ENCODE data around the gene KRTAP24-1. TPM values are rescaled to one million over a fixed set of nuclear protein-coding genes. Genes with fewer than 3 reads are reported as not detected.

The KRTAP24-1 gene
- polyA plus RNA-seq, 6 donors from 2014 or later, result not detected

- ATAC-seq (ENCODE audit: low read depth in 2 of 2) (no peak), DNase-seq (no peak)
- Mint-ChIP-seq H3K4me3 (peak overlapping the region in 1 of 8 donors; percentile 36), H3K36me3 (no peaks in the 10 kb centered on the region), H3K4me1 (no peaks in the 10 kb centered on the region), H3K9me3 (peaks cover 0 to 5% (median 3%) of the 10 kb centered on the region in 7 donors), H3K27ac (no peak overlapping the region), H3K27me3 (no peaks in the 10 kb centered on the region)
These were observed 26.6 kb downstream of the KRTAP24-1 start for GRCh38 chr21:30256100-30256499.

- H3K4me3 Mint-ChIP-seq, result no peak overlapping the region
- peaks cover 0 to 5% (median 3%) of the 10 kb centered on the region in 7 donors for H3K9me3 Mint-ChIP-seq
- H3K27ac Mint-ChIP-seq, result no peak overlapping the region
- no peak for DNase-seq
- H3K4me1 Mint-ChIP-seq, result no peaks in the 10 kb centered on the region
- H3K36me3 Mint-ChIP-seq, result no peaks in the 10 kb centered on the region
- H3K27me3 Mint-ChIP-seq, result no peaks in the 10 kb centered on the region
- no peak for ATAC-seq (ENCODE audit: low read depth in 2 of 2)
These were observed 27.1 kb downstream of the KRTAP24-1 start for GRCh38 chr21:30255679-30256078.

- Mint-ChIP-seq H3K36me3 (no peaks in the 10 kb centered on the region), H3K9me3 (peaks cover 0 to 7% (median 0%) of the 10 kb centered on the region in 7 donors), H3K4me3 (no peak overlapping the region), H3K4me1 (no peaks in the 10 kb centered on the region), H3K27me3 (no peaks in the 10 kb centered on the region), H3K27ac (no peak overlapping the region)
- ATAC-seq (ENCODE audit: low read depth in 2 of 2), result no peak
- no peak for DNase-seq
These were observed 31.0 kb downstream of the KRTAP24-1 start for GRCh38 chr21:30251781-30252180.

- ATAC-seq (ENCODE audit: low read depth in 2 of 2), result no peak
- Mint-ChIP-seq H3K27ac (no peak overlapping the region), H3K4me3 (no peak overlapping the region), H3K9me3 (peaks cover 0 to 7% (median 0%) of the 10 kb centered on the region in 7 donors), H3K4me1 (no peaks in the 10 kb centered on the region), H3K27me3 (no peaks in the 10 kb centered on the region), H3K36me3 (no peaks in the 10 kb centered on the region)
- no peak for DNase-seq
These were observed 32.8 kb downstream of the KRTAP24-1 start for GRCh38 chr21:30249936-30250335.

GRCh38 chr21:30248844-30249243 lies 33.9 kb downstream of the KRTAP24-1 start:
- Mint-ChIP-seq H3K27me3 (no peaks in the 10 kb centered on the region), H3K4me3 (no peak overlapping the region), H3K9me3 (peaks cover 0 to 7% (median 0%) of the 10 kb centered on the region in 7 donors), H3K27ac (no peak overlapping the region), H3K36me3 (no peaks in the 10 kb centered on the region), H3K4me1 (no peaks in the 10 kb centered on the region)
- no peak for DNase-seq
- ATAC-seq (ENCODE audit: low read depth in 2 of 2), result no peak

- no peaks in the 10 kb centered on the region for H3K27me3 Mint-ChIP-seq
- no peak overlapping the region for H3K4me3 Mint-ChIP-seq
- H3K9me3 Mint-ChIP-seq, result peaks cover 0 to 7% (median 0%) of the 10 kb centered on the region in 7 donors
- no peaks in the 10 kb centered on the region for H3K4me1 Mint-ChIP-seq
- H3K36me3 Mint-ChIP-seq, result no peaks in the 10 kb centered on the region
- DNase-seq (no peak), ATAC-seq (ENCODE audit: low read depth in 2 of 2) (no peak)
- no peak overlapping the region for H3K27ac Mint-ChIP-seq
These were observed 37.7 kb downstream of the KRTAP24-1 start for GRCh38 chr21:30245061-30245460.

GRCh38 chr21:30243691-30244090 lies 39.1 kb downstream of the KRTAP24-1 start:
- Mint-ChIP-seq H3K27me3 (no peaks in the 10 kb centered on the region), H3K9me3 (peaks cover 0 to 3% (median 0%) of the 10 kb centered on the region in 7 donors), H3K36me3 (no peaks in the 10 kb centered on the region), H3K4me1 (no peaks in the 10 kb centered on the region), H3K27ac (no peak overlapping the region), H3K4me3 (no peak overlapping the region)
- no peak for DNase-seq
- ATAC-seq (ENCODE audit: low read depth in 2 of 2), result no peak

- Mint-ChIP-seq H3K27ac (peak overlapping the region in 1 of 6 donors; percentile 18), H3K4me1 (no peaks in the 10 kb centered on the region), H3K36me3 (no peaks in the 10 kb centered on the region), H3K4me3 (no peak overlapping the region), H3K27me3 (no peaks in the 10 kb centered on the region), H3K9me3 (peaks cover 0 to 3% (median 0%) of the 10 kb centered on the region in 7 donors)
- no peak for ATAC-seq (ENCODE audit: low read depth in 2 of 2)
- DNase-seq, result no peak
These were observed 42.1 kb downstream of the KRTAP24-1 start for GRCh38 chr21:30240661-30241060.

GRCh38 chr21:30238168-30238567 lies 44.6 kb downstream of the KRTAP24-1 start:
- ATAC-seq (ENCODE audit: low read depth in 2 of 2) (no peak), DNase-seq (no peak)
- no peak overlapping the region for H3K4me3 Mint-ChIP-seq
- no peaks in the 10 kb centered on the region for H3K4me1 Mint-ChIP-seq
- no peaks in the 10 kb centered on the region for H3K36me3 Mint-ChIP-seq
- no peak overlapping the region for H3K27ac Mint-ChIP-seq
- peaks cover 0 to 19% (median 1%) of the 10 kb centered on the region in 7 donors for H3K9me3 Mint-ChIP-seq
- H3K27me3 Mint-ChIP-seq, result no peaks in the 10 kb centered on the region

- H3K4me1 Mint-ChIP-seq, result no peaks in the 10 kb centered on the region
- H3K4me3 Mint-ChIP-seq, result no peak overlapping the region
- no peaks in the 10 kb centered on the region for H3K36me3 Mint-ChIP-seq
- no peak overlapping the region for H3K27ac Mint-ChIP-seq
- no peak for DNase-seq
- H3K27me3 Mint-ChIP-seq, result no peaks in the 10 kb centered on the region
- ATAC-seq (ENCODE audit: low read depth in 2 of 2), result no peak
- peaks cover 0 to 19% (median 3%) of the 10 kb centered on the region in 7 donors for H3K9me3 Mint-ChIP-seq
These were observed 48.1 kb downstream of the KRTAP24-1 start for GRCh38 chr21:30234643-30235042.

GRCh38 chr21:30234050-30234449 lies 48.7 kb downstream of the KRTAP24-1 start:
- no peaks in the 10 kb centered on the region for H3K4me1 Mint-ChIP-seq
- H3K9me3 Mint-ChIP-seq, result peaks cover 0 to 19% (median 3%) of the 10 kb centered on the region in 7 donors
- ATAC-seq (ENCODE audit: low read depth in 2 of 2) (no peak), DNase-seq (no peak)
- no peaks in the 10 kb centered on the region for H3K27me3 Mint-ChIP-seq
- H3K4me3 Mint-ChIP-seq, result no peak overlapping the region
- no peak overlapping the region for H3K27ac Mint-ChIP-seq
- H3K36me3 Mint-ChIP-seq, result no peaks in the 10 kb centered on the region

GRCh38 chr21:30233228-30234020 lies 49.3 kb downstream of the KRTAP24-1 start:
- Mint-ChIP-seq H3K36me3 (no peaks in the 10 kb centered on the region), H3K4me1 (no peaks in the 10 kb centered on the region), H3K4me3 (no peak overlapping the region), H3K9me3 (peaks cover 0 to 19% (median 3%) of the 10 kb centered on the region in 7 donors), H3K27me3 (no peaks in the 10 kb centered on the region), H3K27ac (no peak overlapping the region)
- DNase-seq, result no peak
- no peak for ATAC-seq (ENCODE audit: low read depth in 2 of 2)

GRCh38 chr21:30232011-30232410 lies 50.7 kb downstream of the KRTAP24-1 start:
- Mint-ChIP-seq H3K4me3 (no peak overlapping the region), H3K9me3 (peaks cover 0 to 19% (median 3%) of the 10 kb centered on the region in 7 donors), H3K27me3 (no peaks in the 10 kb centered on the region), H3K4me1 (no peaks in the 10 kb centered on the region), H3K36me3 (no peaks in the 10 kb centered on the region), H3K27ac (no peak overlapping the region)
- DNase-seq (no peak), ATAC-seq (ENCODE audit: low read depth in 2 of 2) (no peak)

Data from naive B cell (primary cell).